ENCODE results near the gene NEURL3. TPM values are rescaled to one million over a fixed set of nuclear protein-coding genes. Genes with fewer than 3 reads are reported as not detected.

The NEURL3 gene
- total and polyA plus RNA-seq, 2 of the 4 experiments (the other 2 are of a cell fraction): not detected

DNA sequence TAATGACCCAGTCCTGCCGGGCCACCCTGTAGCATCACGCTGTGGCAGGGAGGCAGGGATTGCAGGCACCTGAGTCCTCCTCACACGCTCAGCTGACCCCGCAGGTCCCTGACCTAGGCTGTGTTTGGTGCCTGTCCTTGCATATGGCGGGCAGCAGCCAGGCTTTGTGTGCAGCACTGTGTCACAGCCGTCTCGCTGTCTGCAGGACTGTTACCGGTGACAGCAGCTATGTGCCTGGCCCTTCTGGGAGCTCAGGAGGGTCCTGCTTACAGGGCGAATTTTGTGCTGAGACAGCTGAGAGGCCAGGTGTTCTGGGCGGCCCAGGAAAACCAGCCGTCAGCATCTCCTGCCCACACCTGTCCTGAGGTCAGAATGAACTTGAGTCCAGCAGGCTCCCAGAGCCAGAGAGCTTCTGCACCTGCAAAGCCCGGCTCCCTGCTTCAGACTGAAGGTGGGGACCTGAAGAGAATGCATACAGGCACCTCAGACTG is 21.0 kb upstream of the NEURL3 start:
- Histone ChIP-seq H3K27ac (ENCODE audit: insufficient read depth, low read length) (no peak overlapping the region), H2BK120ac (ENCODE audit: low read depth, low read length) (no peak overlapping the region), H3K56ac (ENCODE audit: extremely low read depth, insufficient read depth, low read length) (no peak overlapping the region), H2BK20ac (ENCODE audit: low read depth, low read length) (no peak overlapping the region), H3K4me2 (ENCODE audit: low read depth, low read length) (no peak overlapping the region), H3K9me1 (ENCODE audit: insufficient read depth, low read length) (no peaks in the 10 kb centered on the region; the same call in 1 of the 2 replicates), H2AFZ (replicated peaks; ENCODE audit: low read length, poor library complexity) (no peak overlapping the region), H3K27me3 (ENCODE audit: control insufficient read depth, insufficient read depth, low read length) (peaks cover 30% of the 10 kb centered on the region), H3K9ac (ENCODE audit: low read depth, low read length) (no peak overlapping the region), H2AK5ac (ENCODE audit: low read depth, low read length) (no peak overlapping the region), H2BK15ac (ENCODE audit: low read depth, low read length) (no peak overlapping the region), H3K18ac (ENCODE audit: low read depth, low read length) (no peak overlapping the region), H4K91ac (ENCODE audit: insufficient read depth, low read depth, low read length) (no peak overlapping the region), H4K20me1 (ENCODE audit: insufficient read depth, low read length) (no peaks in the 10 kb centered on the region), H2AK9ac (replicated peaks; ENCODE audit: low read depth, low read length, poor library complexity) (peak overlapping the region; percentile 63), H3K4me3 (ENCODE audit: insufficient read depth, low read depth, low read length) (no peak overlapping the region), H3K4ac (ENCODE audit: low read depth, low read length) (no peak overlapping the region), H3K9me3 (ENCODE audit: control insufficient read depth, insufficient read depth, low read length) (no peaks in the 10 kb centered on the region), H2BK5ac (ENCODE audit: low read depth, low read length, poor library complexity, severe bottlenecking) (no peak overlapping the region), H3K14ac (replicated peaks; ENCODE audit: low read depth, low read length) (no peak overlapping the region), H3K36me3 (ENCODE audit: control insufficient read depth, insufficient read depth, low read length) (no peaks in the 10 kb centered on the region), H3K23ac (ENCODE audit: low read depth, low read length) (no peak overlapping the region), H4K8ac (ENCODE audit: low read depth in 2 of 2, low read length in 2 of 2) (no peak overlapping the region), H4K5ac (ENCODE audit: low read depth, low read length) (no peak overlapping the region), H3K4me1 (ENCODE audit: control insufficient read depth, insufficient read depth, low read length) (peaks cover 16% of the 10 kb centered on the region), H3K79me1 (ENCODE audit: low read depth in 1 of 2, low read length in 2 of 2) (no peaks in the 10 kb centered on the region)
- intact Hi-C loops (cut with micrococcal nuclease): no loop called here
- TF ChIP-seq, protein P1, sequence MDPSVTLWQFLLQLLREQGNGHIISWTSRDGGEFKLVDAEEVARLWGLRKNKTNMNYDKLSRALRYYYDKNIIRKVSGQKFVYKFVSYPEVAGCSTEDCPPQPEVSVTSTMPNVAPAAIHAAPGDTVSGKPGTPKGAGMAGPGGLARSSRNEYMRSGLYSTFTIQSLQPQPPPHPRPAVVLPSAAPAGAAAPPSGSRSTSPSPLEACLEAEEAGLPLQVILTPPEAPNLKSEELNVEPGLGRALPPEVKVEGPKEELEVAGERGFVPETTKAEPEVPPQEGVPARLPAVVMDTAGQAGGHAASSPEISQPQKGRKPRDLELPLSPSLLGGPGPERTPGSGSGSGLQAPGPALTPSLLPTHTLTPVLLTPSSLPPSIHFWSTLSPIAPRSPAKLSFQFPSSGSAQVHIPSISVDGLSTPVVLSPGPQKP (IDR thresholded peaks at IDR 0.05; ENCODE audit: borderline replicate concordance, low read depth, low read length): no peak
- TF ChIP-seq, protein P2, sequence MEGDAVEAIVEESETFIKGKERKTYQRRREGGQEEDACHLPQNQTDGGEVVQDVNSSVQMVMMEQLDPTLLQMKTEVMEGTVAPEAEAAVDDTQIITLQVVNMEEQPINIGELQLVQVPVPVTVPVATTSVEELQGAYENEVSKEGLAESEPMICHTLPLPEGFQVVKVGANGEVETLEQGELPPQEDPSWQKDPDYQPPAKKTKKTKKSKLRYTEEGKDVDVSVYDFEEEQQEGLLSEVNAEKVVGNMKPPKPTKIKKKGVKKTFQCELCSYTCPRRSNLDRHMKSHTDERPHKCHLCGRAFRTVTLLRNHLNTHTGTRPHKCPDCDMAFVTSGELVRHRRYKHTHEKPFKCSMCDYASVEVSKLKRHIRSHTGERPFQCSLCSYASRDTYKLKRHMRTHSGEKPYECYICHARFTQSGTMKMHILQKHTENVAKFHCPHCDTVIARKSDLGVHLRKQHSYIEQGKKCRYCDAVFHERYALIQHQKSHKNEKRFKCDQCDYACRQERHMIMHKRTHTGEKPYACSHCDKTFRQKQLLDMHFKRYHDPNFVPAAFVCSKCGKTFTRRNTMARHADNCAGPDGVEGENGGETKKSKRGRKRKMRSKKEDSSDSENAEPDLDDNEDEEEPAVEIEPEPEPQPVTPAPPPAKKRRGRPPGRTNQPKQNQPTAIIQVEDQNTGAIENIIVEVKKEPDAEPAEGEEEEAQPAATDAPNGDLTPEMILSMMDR (conservative IDR thresholded peaks at IDR 0.05; ENCODE audit: low read depth, low read length): no peak
- no peak for TF ChIP-seq RFX5 (IDR thresholded peaks at IDR 0.05; ENCODE audit: low read depth, low read length)
- TF ChIP-seq, protein P3, sequence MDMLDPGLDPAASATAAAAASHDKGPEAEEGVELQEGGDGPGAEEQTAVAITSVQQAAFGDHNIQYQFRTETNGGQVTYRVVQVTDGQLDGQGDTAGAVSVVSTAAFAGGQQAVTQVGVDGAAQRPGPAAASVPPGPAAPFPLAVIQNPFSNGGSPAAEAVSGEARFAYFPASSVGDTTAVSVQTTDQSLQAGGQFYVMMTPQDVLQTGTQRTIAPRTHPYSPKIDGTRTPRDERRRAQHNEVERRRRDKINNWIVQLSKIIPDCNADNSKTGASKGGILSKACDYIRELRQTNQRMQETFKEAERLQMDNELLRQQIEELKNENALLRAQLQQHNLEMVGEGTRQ (IDR thresholded peaks at IDR 0.05; ENCODE audit: low read depth, low read length): no peak
- no peak for TF ChIP-seq MAFK (IDR thresholded peaks at IDR 0.05; ENCODE audit: low read depth, low read length)
- no peak for TF ChIP-seq NFE2L2 (IDR thresholded peaks at IDR 0.05; ENCODE audit: low read depth, low read length)
- no peak for TF ChIP-seq MAZ (IDR thresholded peaks at IDR 0.05; ENCODE audit: borderline replicate concordance, low read depth, low read length)
- ChIA-PET POLR2A (ENCODE audit: unreplicated experiment) (no interaction called here), CTCF (no interaction called here)
- dilution Hi-C loops (cut with HindIII; ENCODE audit: low sequenced_read_pairs, unreplicated experiment): no loop called here
- ATAC-seq (ENCODE audit: low read depth) (no peak), DNase-seq (no peak)
- in situ Hi-C loops (cut with MboI; ENCODE audit: low sequenced_read_pairs): no loop called here
- 96% methylated on average over 6 of the region's 12 CpGs; no CpG with 5 or more reads in 1 of the 2 experiments for WGBS, 2 experiments (ENCODE audit: extremely low coverage in 2 of 2, insufficient read length in 1 of 2)
- BruUV-seq (replicated peaks): no TSS peak
